Fibroblast of mammary gland (primary cell): ENCODE results near the gene SLC30A10.
A peak's percentile ranks its signal among the peaks of the same experiment; 100 is the strongest.

Experiments used
- DNase-seq: peaks from one replicate; pipeline ENCODE4 v3.0.0-alpha.2; 2010; ENCODE audit warnings: low read depth
- H3K4me3 ChIP-seq: 2 replicates; pipeline ENCODE4 v1.5.1; 2011; ENCODE audit warnings: low read depth, mild to moderate bottlenecking, low read length, moderate library complexity; ENCODE audit not compliant: control insufficient read depth
- CTCF ChIP-seq: conservative IDR thresholded peaks from 2 replicates; pipeline ENCODE4 v1.5.1; 2011; ENCODE audit warnings: low read depth, low read length, inconsistent platforms; ENCODE audit not compliant: control insufficient read depth, insufficient read depth

SLC30A10 gene

GRCh38 chr1:219927298-219927955 is 930 bp downstream of the SLC30A10 start:
- DNase-seq, result no peak
- no peak overlapping the region for H3K4me3 ChIP-seq

GRCh38 chr1:219926363-219926998 is 1.9 kb downstream of the SLC30A10 start:
- no peak for DNase-seq
- TF ChIP-seq CTCF, result no peak
- H3K4me3 ChIP-seq, result no peak overlapping the region

More at GRCh38 chr1:219927298-219927955, 930 bp downstream of the SLC30A10 start:
- no peak for TF ChIP-seq CTCF

- H3K4me3 ChIP-seq, result no peak overlapping the region
- DNase-seq, result no peak
- TF ChIP-seq CTCF, result no peak
Observed at GRCh38 chr1:219924342-219924741, 4.0 kb downstream of the SLC30A10 start.

GRCh38 chr1:219917851-219918466 is 10.4 kb downstream of the SLC30A10 start:
- peak; percentile 66 for DNase-seq
- H3K4me3 ChIP-seq, result no peak overlapping the region
- no peak for TF ChIP-seq CTCF

GRCh38 chr1:219917281-219917680 is 11.1 kb downstream of the SLC30A10 start:
- DNase-seq, result no peak
- H3K4me3 ChIP-seq, result no peak overlapping the region
- no peak for TF ChIP-seq CTCF

- no peak for TF ChIP-seq CTCF
- DNase-seq, result no peak
- H3K4me3 ChIP-seq, result no peak overlapping the region
Observed at GRCh38 chr1:219916257-219916656, 12.1 kb downstream of the SLC30A10 start.
